ENCODE results near the gene SLC6A20.

SLC6A20 gene

GRCh38 chr3:45729614-45730013 lies 66.7 kb downstream of the SLC6A20 start:
- H3K18ac ChIP-seq (ENCODE audit: low read length), result no peak overlapping the region
- H3K4me3 ChIP-seq (ENCODE audit: low read length in 2 of 2), result no peak overlapping the region
- H2BK12ac ChIP-seq (ENCODE audit: low read length), result no peak overlapping the region
- no peak for DNase-seq (ENCODE audit: low spot score)
- no peak overlapping the region for H2BK5ac ChIP-seq (ENCODE audit: low read length)
- no peak overlapping the region for H2AFZ ChIP-seq (ENCODE audit: low read length)
- no CpG with 5 or more reads among the region's 2 CpGs for WGBS, 2 donors (ENCODE audit: extremely low coverage in 2 of 2, insufficient read length in 2 of 2, insufficient replicate concordance in 1 of 2)
- no peaks in the 10 kb centered on the region for H3K79me1 ChIP-seq (ENCODE audit: low read depth, low read length)
- H2AK5ac ChIP-seq (ENCODE audit: low read depth, low read length), result no peak overlapping the region
- H3K4me1 ChIP-seq (ENCODE audit: control insufficient read depth in 2 of 2, insufficient read depth in 1 of 2, low read depth in 1 of 2, low read length in 2 of 2), result no peaks in the 10 kb centered on the region
- no peak overlapping the region for H3K27ac ChIP-seq (replicated peaks; ENCODE audit: low read length)
- no peak overlapping the region for H4K8ac ChIP-seq (ENCODE audit: low read depth, low read length)
- no peak overlapping the region for H2BK120ac ChIP-seq (ENCODE audit: low read depth, low read length)
- H2BK15ac ChIP-seq (ENCODE audit: low read length), result no peak overlapping the region
- H3K4me2 ChIP-seq (ENCODE audit: insufficient read depth, low read length, poor library complexity, severe bottlenecking), result no peak overlapping the region
- H3K9ac ChIP-seq (ENCODE audit: low read depth, low read length, poor library complexity), result no peak overlapping the region
- no peaks in the 10 kb centered on the region for H3K27me3 ChIP-seq (ENCODE audit: control insufficient read depth in 3 of 3, insufficient read depth in 3 of 3, low read depth in 1 of 3, low read length in 3 of 3)
- H3K36me3 ChIP-seq (replicated peaks in 1 of 2; ENCODE audit: control insufficient read depth in 2 of 2, insufficient read depth in 2 of 2, low read length in 2 of 2), result peaks cover 8 to 84% of the 10 kb centered on the region in 2 donors
- H3K14ac ChIP-seq (ENCODE audit: low read length), result no peak overlapping the region
- H3K9me3 ChIP-seq (replicated peaks in 1 of 2; ENCODE audit: control insufficient read depth in 2 of 2, insufficient read depth in 1 of 2, low read depth in 1 of 2, low read length in 2 of 2), result no peaks in the 10 kb centered on the region
- no peak overlapping the region for H4K91ac ChIP-seq (ENCODE audit: low read depth, low read length, poor library complexity)
- no peak overlapping the region for H3K23ac ChIP-seq (ENCODE audit: low read depth, low read length, poor library complexity)
- H3K4ac ChIP-seq (ENCODE audit: low read length), result no peak overlapping the region

- no peaks in the 10 kb centered on the region for H3K4me1 ChIP-seq (ENCODE audit: control insufficient read depth in 2 of 2, insufficient read depth in 1 of 2, low read depth in 1 of 2, low read length in 2 of 2)
- H2BK5ac ChIP-seq (ENCODE audit: low read length), result no peak overlapping the region
- no peaks in the 10 kb centered on the region for H3K27me3 ChIP-seq (ENCODE audit: control insufficient read depth in 3 of 3, insufficient read depth in 3 of 3, low read depth in 1 of 3, low read length in 3 of 3)
- no peak overlapping the region for H3K4me2 ChIP-seq (ENCODE audit: insufficient read depth, low read length, poor library complexity, severe bottlenecking)
- H3K18ac ChIP-seq (ENCODE audit: low read length), result no peak overlapping the region
- H3K36me3 ChIP-seq (replicated peaks in 1 of 2; ENCODE audit: control insufficient read depth in 2 of 2, insufficient read depth in 2 of 2, low read length in 2 of 2), result peaks cover 8 to 78% of the 10 kb centered on the region in 2 donors
- H2AFZ ChIP-seq (ENCODE audit: low read length), result no peak overlapping the region
- H3K23ac ChIP-seq (ENCODE audit: low read depth, low read length, poor library complexity), result no peak overlapping the region
- H3K14ac ChIP-seq (ENCODE audit: low read length), result no peak overlapping the region
- no peak overlapping the region for H2BK15ac ChIP-seq (ENCODE audit: low read length)
- no peak overlapping the region for H3K9ac ChIP-seq (ENCODE audit: low read depth, low read length, poor library complexity)
- H3K4ac ChIP-seq (ENCODE audit: low read length), result no peak overlapping the region
- H2BK120ac ChIP-seq (ENCODE audit: low read depth, low read length), result no peak overlapping the region
- H2BK12ac ChIP-seq (ENCODE audit: low read length), result no peak overlapping the region
- H4K91ac ChIP-seq (ENCODE audit: low read depth, low read length, poor library complexity), result no peak overlapping the region
- no peak for DNase-seq (ENCODE audit: low spot score)
- no peak overlapping the region for H2AK5ac ChIP-seq (ENCODE audit: low read depth, low read length)
- H3K27ac ChIP-seq (replicated peaks; ENCODE audit: low read length), result no peak overlapping the region
- H4K8ac ChIP-seq (ENCODE audit: low read depth, low read length), result no peak overlapping the region
- no peak overlapping the region for H3K4me3 ChIP-seq (ENCODE audit: low read length in 2 of 2)
- H3K9me3 ChIP-seq (replicated peaks in 1 of 2; ENCODE audit: control insufficient read depth in 2 of 2, insufficient read depth in 1 of 2, low read depth in 1 of 2, low read length in 2 of 2), result no peaks in the 10 kb centered on the region
- H3K79me1 ChIP-seq (ENCODE audit: low read depth, low read length), result no peaks in the 10 kb centered on the region
- no CpG with 5 or more reads among the region's 3 CpGs for WGBS, 2 donors (ENCODE audit: extremely low coverage in 2 of 2, insufficient read length in 2 of 2, insufficient replicate concordance in 1 of 2)
Observed at GRCh38 chr3:45724911-45725310, 71.4 kb downstream of the SLC6A20 start.

GRCh38 chr3:45719655-45720487 lies 76.5 kb downstream of the SLC6A20 start:
- no peak overlapping the region for H3K27ac ChIP-seq (replicated peaks; ENCODE audit: low read length)
- H3K23ac ChIP-seq (ENCODE audit: low read depth, low read length, poor library complexity), result no peak overlapping the region
- no peaks in the 10 kb centered on the region for H3K9me3 ChIP-seq (replicated peaks in 1 of 2; ENCODE audit: control insufficient read depth in 2 of 2, insufficient read depth in 1 of 2, low read depth in 1 of 2, low read length in 2 of 2)
- H3K9ac ChIP-seq (ENCODE audit: low read depth, low read length, poor library complexity), result no peak overlapping the region
- no peak overlapping the region for H3K4me2 ChIP-seq (ENCODE audit: insufficient read depth, low read length, poor library complexity, severe bottlenecking)
- no peak overlapping the region for H2BK120ac ChIP-seq (ENCODE audit: low read depth, low read length)
- H3K14ac ChIP-seq (ENCODE audit: low read length), result no peak overlapping the region
- H2BK5ac ChIP-seq (ENCODE audit: low read length), result no peak overlapping the region
- DNase-seq (ENCODE audit: low spot score), result no peak
- H4K8ac ChIP-seq (ENCODE audit: low read depth, low read length), result no peak overlapping the region
- H3K27me3 ChIP-seq (ENCODE audit: control insufficient read depth in 3 of 3, insufficient read depth in 3 of 3, low read depth in 1 of 3, low read length in 3 of 3), result no peaks in the 10 kb centered on the region
- H2AFZ ChIP-seq (ENCODE audit: low read length), result no peak overlapping the region
- no CpG with 5 or more reads among the region's 3 CpGs for WGBS, 2 donors (ENCODE audit: extremely low coverage in 2 of 2, insufficient read length in 2 of 2, insufficient replicate concordance in 1 of 2)
- no peak overlapping the region for H3K4me3 ChIP-seq (ENCODE audit: low read length in 2 of 2)
- no peak overlapping the region for H4K91ac ChIP-seq (ENCODE audit: low read depth, low read length, poor library complexity)
- H3K79me1 ChIP-seq (ENCODE audit: low read depth, low read length), result no peaks in the 10 kb centered on the region
- H3K36me3 ChIP-seq (replicated peaks in 1 of 2; ENCODE audit: control insufficient read depth in 2 of 2, insufficient read depth in 2 of 2, low read length in 2 of 2), result peaks cover 11 to 78% of the 10 kb centered on the region in 2 donors
- H3K4ac ChIP-seq (ENCODE audit: low read length), result no peak overlapping the region
- H2BK15ac ChIP-seq (ENCODE audit: low read length), result no peak overlapping the region
- no peak overlapping the region for H2AK5ac ChIP-seq (ENCODE audit: low read depth, low read length)
- H2BK12ac ChIP-seq (ENCODE audit: low read length), result no peak overlapping the region
- H3K4me1 ChIP-seq (ENCODE audit: control insufficient read depth in 2 of 2, insufficient read depth in 1 of 2, low read depth in 1 of 2, low read length in 2 of 2), result no peaks in the 10 kb centered on the region
- H3K18ac ChIP-seq (ENCODE audit: low read length), result no peak overlapping the region

GRCh38 chr3:45716790-45717336 lies 79.5 kb downstream of the SLC6A20 start:
- no peaks in the 10 kb centered on the region for H3K9me3 ChIP-seq (replicated peaks in 1 of 2; ENCODE audit: control insufficient read depth in 2 of 2, insufficient read depth in 1 of 2, low read depth in 1 of 2, low read length in 2 of 2)
- DNase-seq (ENCODE audit: low spot score), result no peak
- no peak overlapping the region for H4K8ac ChIP-seq (ENCODE audit: low read depth, low read length)
- no peak overlapping the region for H3K4me2 ChIP-seq (ENCODE audit: insufficient read depth, low read length, poor library complexity, severe bottlenecking)
- no peak overlapping the region for H2AFZ ChIP-seq (ENCODE audit: low read length)
- H3K9ac ChIP-seq (ENCODE audit: low read depth, low read length, poor library complexity), result no peak overlapping the region
- no peak overlapping the region for H3K4ac ChIP-seq (ENCODE audit: low read length)
- no peak overlapping the region for H2BK120ac ChIP-seq (ENCODE audit: low read depth, low read length)
- no peak overlapping the region for H2BK15ac ChIP-seq (ENCODE audit: low read length)
- H3K23ac ChIP-seq (ENCODE audit: low read depth, low read length, poor library complexity), result no peak overlapping the region
- no peak overlapping the region for H3K4me3 ChIP-seq (ENCODE audit: low read length in 2 of 2)
- no peak overlapping the region for H2AK5ac ChIP-seq (ENCODE audit: low read depth, low read length)
- no peaks in the 10 kb centered on the region for H3K4me1 ChIP-seq (ENCODE audit: control insufficient read depth in 2 of 2, insufficient read depth in 1 of 2, low read depth in 1 of 2, low read length in 2 of 2)
- no peaks in the 10 kb centered on the region for H3K27me3 ChIP-seq (ENCODE audit: control insufficient read depth in 3 of 3, insufficient read depth in 3 of 3, low read depth in 1 of 3, low read length in 3 of 3)
- H3K18ac ChIP-seq (ENCODE audit: low read length), result no peak overlapping the region
- no peak overlapping the region for H2BK5ac ChIP-seq (ENCODE audit: low read length)
- peaks cover 4 to 77% of the 10 kb centered on the region in 2 donors for H3K36me3 ChIP-seq (replicated peaks in 1 of 2; ENCODE audit: control insufficient read depth in 2 of 2, insufficient read depth in 2 of 2, low read length in 2 of 2)
- no CpG with 5 or more reads among the region's 3 CpGs for WGBS, 2 donors (ENCODE audit: extremely low coverage in 2 of 2, insufficient read length in 2 of 2, insufficient replicate concordance in 1 of 2)
- H2BK12ac ChIP-seq (ENCODE audit: low read length), result no peak overlapping the region
- no peak overlapping the region for H3K27ac ChIP-seq (replicated peaks; ENCODE audit: low read length)
- H3K79me1 ChIP-seq (ENCODE audit: low read depth, low read length), result no peaks in the 10 kb centered on the region
- H4K91ac ChIP-seq (ENCODE audit: low read depth, low read length, poor library complexity), result no peak overlapping the region
- no peak overlapping the region for H3K14ac ChIP-seq (ENCODE audit: low read length)
